Activated naive CD8-positive, alpha-beta T cell treated with anti-CD3 and anti-CD28 coated beads, Interleukin-2, amount 50 U/mL, for 24 hours (primary cell): Measurements from ENCODE around the gene TRIP6.
A peak's percentile ranks its signal among the peaks of the same experiment; 100 is the strongest.
"Not testable (repeated sequence)": the region's sequence is repeated elsewhere in the genome, so short reads cannot be mapped to it uniquely, and the experiment has no call there.

Experiments used
- ATAC-seq: fragments of 150-1000 bp; cut with Tn5 transposase; one replicate; pipeline ENCODE4 v1.10.0; 2021
- DNase-seq: peaks from one replicate; pipeline ENCODE4 v3.0.0; 2021
- H3K27ac Mint-ChIP-seq: one replicate; pipeline ENCODE4 v1.8.0; 2021; ENCODE audit warnings: mild to moderate bottlenecking, mixed read lengths
- H3K27me3 Mint-ChIP-seq: one replicate; pipeline ENCODE4 v1.8.0; 2021; ENCODE audit warnings: mixed read lengths
- H3K36me3 Mint-ChIP-seq: one replicate; pipeline ENCODE4 v1.8.0; 2021; ENCODE audit warnings: low read depth, mixed read lengths
- H3K4me1 Mint-ChIP-seq: one replicate; pipeline ENCODE4 v1.8.0; 2021; ENCODE audit warnings: mixed read lengths
- H3K4me3 Mint-ChIP-seq: one replicate; pipeline ENCODE4 v1.8.0; 2021; ENCODE audit warnings: mild to moderate bottlenecking, moderate library complexity, mixed read lengths
- H3K9me3 Mint-ChIP-seq: one replicate; pipeline ENCODE4 v1.8.0; 2021; ENCODE audit warnings: mixed read lengths

TRIP6 gene

DNA sequence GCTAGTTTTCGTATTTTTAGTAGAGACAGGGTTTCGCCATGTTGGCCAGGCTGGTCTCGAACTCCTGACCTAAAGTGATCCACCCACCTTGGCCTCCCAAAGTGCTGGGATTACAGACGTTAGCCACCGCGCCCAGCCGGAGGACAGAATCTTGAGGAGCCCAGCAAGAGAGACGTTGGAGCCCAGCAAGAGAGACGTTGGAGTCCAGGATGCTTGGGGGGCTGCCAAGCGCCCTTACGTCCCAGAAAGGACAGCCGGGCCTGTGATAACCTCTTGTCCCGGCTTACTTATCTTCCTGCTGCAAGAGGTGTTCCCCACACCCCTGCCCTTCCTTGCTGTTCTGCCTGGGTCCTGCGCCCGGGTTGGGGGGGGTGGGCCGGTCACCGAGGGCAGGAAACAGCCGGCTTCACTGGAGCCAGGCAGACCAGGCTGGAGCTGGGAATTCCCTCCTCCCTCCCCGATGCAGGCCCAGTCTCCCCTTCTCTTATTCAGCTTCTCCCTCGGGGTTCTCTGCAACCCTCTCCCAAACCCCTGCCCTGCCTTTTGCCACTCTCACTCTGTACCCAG, 38.0 kb upstream of the TRIP6 start:
- peaks cover 19% of the 10 kb centered on the region for H3K4me1 Mint-ChIP-seq
- ATAC-seq = no peak
- H3K27ac Mint-ChIP-seq = no peak overlapping the region
- no peaks in the 10 kb centered on the region for H3K36me3 Mint-ChIP-seq
- no peak overlapping the region for H3K4me3 Mint-ChIP-seq
- no peak for DNase-seq
- no peaks in the 10 kb centered on the region for H3K9me3 Mint-ChIP-seq
- peaks cover 36% of the 10 kb centered on the region for H3K27me3 Mint-ChIP-seq

DNA sequence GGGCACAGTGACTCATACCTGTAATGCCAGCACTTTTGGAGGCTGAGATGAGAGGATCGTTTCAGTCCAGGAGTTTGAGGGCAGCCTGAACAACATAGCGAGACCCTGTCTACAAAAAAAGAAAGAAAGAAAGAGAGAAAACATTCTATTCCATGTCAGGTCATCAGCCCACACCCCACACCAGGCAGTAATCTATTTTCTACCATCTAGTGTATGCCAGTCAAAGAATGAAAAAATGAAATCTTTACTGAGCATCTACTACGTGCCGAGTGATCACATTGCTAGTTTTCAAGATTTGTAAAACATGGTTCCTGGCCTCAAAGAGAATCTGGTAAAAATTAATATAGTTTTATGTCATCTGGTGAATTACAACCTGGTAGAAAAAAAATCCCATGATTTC, 36.8 kb upstream of the TRIP6 start:
- H3K4me1 Mint-ChIP-seq = peaks cover 19% of the 10 kb centered on the region
- H3K27me3 Mint-ChIP-seq = peaks cover 34% of the 10 kb centered on the region
- H3K36me3 Mint-ChIP-seq = no peaks in the 10 kb centered on the region
- H3K4me3 Mint-ChIP-seq = no peak overlapping the region
- H3K9me3 Mint-ChIP-seq = no peaks in the 10 kb centered on the region
- DNase-seq (no peak), ATAC-seq (no peak)
- no peak overlapping the region for H3K27ac Mint-ChIP-seq

GRCh38 chr7:100832281-100832633, 34.9 kb upstream of the TRIP6 start:
- peaks cover under 1% of the 10 kb centered on the region for H3K36me3 Mint-ChIP-seq
- no peak overlapping the region for H3K4me3 Mint-ChIP-seq
- DNase-seq (no peak), ATAC-seq (no peak)
- H3K9me3 Mint-ChIP-seq = no peaks in the 10 kb centered on the region
- H3K27me3 Mint-ChIP-seq = peaks cover 22% of the 10 kb centered on the region
- H3K4me1 Mint-ChIP-seq = peaks cover 20% of the 10 kb centered on the region
- no peak overlapping the region for H3K27ac Mint-ChIP-seq

DNA sequence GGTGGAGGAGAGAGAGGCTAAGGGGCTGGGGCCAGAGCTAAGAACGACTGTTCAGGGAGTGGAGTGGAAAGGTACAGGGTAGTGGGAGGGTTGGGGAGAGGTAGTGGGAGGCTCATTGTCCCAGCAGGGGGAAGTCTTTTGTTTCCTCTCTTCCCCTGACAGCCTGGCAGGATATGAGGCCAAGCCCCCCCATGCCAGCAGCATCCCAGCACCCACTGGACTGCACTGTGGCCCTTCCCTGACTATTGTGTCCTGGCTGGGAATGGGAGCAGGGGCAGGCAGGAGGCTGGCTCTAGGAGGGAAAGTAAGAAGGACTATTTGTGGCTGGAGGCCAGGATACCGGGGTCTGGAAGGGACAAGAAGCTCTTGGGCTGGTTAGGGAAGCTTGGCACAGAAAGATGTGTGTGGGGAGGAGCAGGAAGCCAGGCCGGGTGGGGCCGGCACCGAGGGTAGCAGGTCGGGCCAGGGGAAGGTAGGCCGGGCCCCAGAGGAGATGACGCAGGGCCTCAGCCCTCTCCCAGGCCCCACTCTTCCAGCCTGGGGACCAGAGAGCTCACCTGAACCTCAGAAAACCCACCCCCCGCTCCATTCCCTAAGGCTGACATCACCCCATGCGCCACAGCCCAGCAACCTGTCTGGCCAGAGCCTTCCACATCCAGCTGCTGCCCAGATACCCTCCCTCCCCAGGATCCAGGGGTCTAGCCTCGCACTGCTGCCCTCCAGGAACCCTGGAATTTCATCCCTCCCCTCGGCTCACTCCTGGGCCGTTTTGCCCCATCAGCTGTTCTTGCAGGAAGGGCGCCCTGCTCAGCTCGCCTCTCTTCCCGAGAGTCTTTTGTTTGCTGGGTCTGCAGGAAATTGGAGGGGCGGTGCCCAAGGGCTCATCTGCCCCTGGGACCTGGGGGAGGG, 31.0 kb upstream of the TRIP6 start:
- no peaks in the 10 kb centered on the region for H3K27me3 Mint-ChIP-seq
- peak overlapping the region; percentile 35 for H3K27ac Mint-ChIP-seq
- peak overlapping the region; percentile 34 for H3K4me3 Mint-ChIP-seq
- ATAC-seq (no peak), DNase-seq (no peak)
- H3K36me3 Mint-ChIP-seq = peaks cover 2% of the 10 kb centered on the region
- peaks cover 14% of the 10 kb centered on the region for H3K4me1 Mint-ChIP-seq
- no peaks in the 10 kb centered on the region for H3K9me3 Mint-ChIP-seq

GRCh38 chr7:100836812-100837098, 30.4 kb upstream of the TRIP6 start:
- H3K4me3 Mint-ChIP-seq = peak overlapping the region; percentile 67
- H3K27ac Mint-ChIP-seq = peak overlapping the region; percentile 61
- H3K9me3 Mint-ChIP-seq = no peaks in the 10 kb centered on the region
- H3K36me3 Mint-ChIP-seq = peaks cover 2% of the 10 kb centered on the region
- DNase-seq (no peak), ATAC-seq (no peak)
- H3K4me1 Mint-ChIP-seq = peaks cover 14% of the 10 kb centered on the region
- H3K27me3 Mint-ChIP-seq = no peaks in the 10 kb centered on the region

DNA sequence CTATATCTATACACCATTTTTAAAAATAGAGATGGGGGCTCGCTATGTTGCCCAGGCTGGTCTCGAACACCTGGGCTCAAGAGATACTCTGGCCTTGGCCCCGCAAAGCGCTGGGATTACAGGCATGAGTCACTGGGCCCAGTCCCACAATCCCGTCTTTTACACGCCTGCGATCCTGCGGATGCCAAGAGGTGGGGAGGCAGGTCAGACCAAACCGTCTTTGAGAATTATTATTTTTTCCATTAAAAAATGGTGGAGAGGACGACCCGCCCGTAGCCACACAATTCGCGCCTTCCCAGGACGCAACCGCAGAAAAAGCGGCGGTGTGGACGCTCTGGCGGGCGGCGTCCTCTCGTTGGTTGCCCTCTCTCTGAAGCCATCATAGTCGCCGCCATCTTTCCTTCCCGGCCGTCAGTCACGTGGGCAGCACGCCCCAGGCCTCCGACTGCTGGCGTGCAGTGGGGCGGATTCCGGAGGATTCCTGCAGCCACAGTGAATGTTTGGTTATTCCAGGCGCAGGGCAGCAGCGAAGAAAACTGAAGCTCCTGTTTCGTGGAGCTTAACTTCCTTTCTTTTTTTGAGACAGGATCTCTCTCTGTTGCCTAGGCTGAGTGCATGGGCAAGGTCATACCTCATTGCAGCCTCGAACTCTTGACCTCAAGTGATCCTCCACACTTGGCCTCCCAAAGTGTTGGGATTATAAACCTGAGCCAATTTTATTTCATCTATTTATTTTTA, 29.9 kb upstream of the TRIP6 start:
- Mint-ChIP-seq H3K27ac (peak overlapping the region; percentile 61), H3K27me3 (no peaks in the 10 kb centered on the region), H3K36me3 (peaks cover 2% of the 10 kb centered on the region), H3K4me1 (peaks cover 14% of the 10 kb centered on the region), H3K9me3 (no peaks in the 10 kb centered on the region), H3K4me3 (peak overlapping the region; percentile 67)
- DNase-seq = peak; percentile 77
- ATAC-seq = peak; percentile 91

- ATAC-seq (no peak), DNase-seq (no peak)
- H3K27ac Mint-ChIP-seq = no peak overlapping the region
- no peak overlapping the region for H3K4me3 Mint-ChIP-seq
- peaks cover 2% of the 10 kb centered on the region for H3K36me3 Mint-ChIP-seq
- H3K9me3 Mint-ChIP-seq = no peaks in the 10 kb centered on the region
- H3K27me3 Mint-ChIP-seq = no peaks in the 10 kb centered on the region
- peaks cover 14% of the 10 kb centered on the region for H3K4me1 Mint-ChIP-seq
These were observed 27.8 kb upstream of the TRIP6 start for GRCh38 chr7:100839361-100839760.

- no peak for ATAC-seq
- Mint-ChIP-seq H3K27me3 (no peaks in the 10 kb centered on the region), H3K4me3 (no peak overlapping the region), H3K9me3 (no peaks in the 10 kb centered on the region), H3K27ac (no peak overlapping the region), H3K36me3 (peaks cover 2% of the 10 kb centered on the region), H3K4me1 (peaks cover 13% of the 10 kb centered on the region)
- DNase-seq = no peak
These were observed 26.6 kb upstream of the TRIP6 start for GRCh38 chr7:100840470-100841100.

DNA sequence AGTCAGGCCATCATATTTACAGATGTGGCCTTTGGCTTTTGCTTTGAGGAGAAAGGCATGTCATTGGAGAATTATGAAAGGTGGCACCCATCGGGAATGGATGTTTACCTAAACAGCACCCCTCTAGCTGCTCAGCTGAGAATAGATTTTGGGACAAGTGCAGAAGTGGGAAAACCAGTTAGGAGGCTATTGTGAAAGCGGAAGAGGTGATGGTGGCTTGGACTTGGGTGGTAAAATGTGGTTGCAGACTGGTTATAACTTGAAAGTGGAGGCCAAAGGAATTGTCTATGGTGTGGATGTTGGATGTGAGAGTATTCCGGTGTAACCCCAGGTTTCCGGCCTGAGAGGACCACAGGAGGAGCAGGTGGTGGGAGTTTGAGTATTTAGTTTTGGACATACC, 19.8 kb upstream of the TRIP6 start:
- Mint-ChIP-seq H3K9me3 (no peaks in the 10 kb centered on the region), H3K27me3 (no peaks in the 10 kb centered on the region), H3K4me3 (no peak overlapping the region), H3K4me1 (peaks cover 6% of the 10 kb centered on the region), H3K27ac (no peak overlapping the region), H3K36me3 (no peaks in the 10 kb centered on the region)
- DNase-seq (no peak), ATAC-seq (no peak)

DNA sequence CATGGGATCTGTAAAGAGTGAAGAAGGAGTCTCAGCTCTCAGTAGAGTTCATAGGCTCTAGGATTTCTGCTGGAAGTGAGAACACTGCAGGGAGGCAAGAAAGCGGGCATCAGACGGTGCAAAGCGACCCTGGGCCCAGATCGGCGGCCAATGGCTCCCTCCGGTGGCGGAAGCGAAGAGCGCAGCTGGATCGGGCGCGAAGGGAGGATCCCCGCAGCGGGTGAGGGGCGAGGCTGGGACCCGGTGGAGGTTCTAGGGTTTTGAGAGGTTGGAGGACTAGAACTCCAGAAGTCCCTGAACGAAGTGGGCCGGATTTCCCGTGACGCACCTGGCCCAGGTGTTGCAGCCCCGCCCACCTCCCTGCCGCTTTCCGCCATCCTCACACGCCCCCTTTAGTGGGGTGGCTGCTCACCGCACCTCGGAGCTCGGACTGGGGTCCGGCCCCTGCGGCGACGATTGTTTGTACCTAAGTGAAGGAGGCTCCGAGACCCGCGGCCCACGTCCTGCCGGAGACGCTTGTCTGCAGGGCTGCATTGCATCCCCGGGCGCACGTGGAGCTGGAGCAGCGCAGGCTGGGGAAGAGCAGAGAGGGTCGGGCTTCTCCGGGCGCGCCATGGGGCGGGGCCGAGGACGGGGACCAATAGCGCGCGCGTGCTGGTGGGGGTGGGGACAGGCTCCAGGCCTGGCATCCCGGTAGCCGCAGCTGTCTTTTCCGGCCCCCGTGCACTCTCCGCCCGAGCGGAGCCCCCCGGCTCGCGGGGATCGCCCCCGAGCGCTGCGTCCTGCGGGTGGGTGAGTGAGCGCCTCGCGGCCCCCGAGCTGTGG, 14.9 kb upstream of the TRIP6 start, which contains the start of gene SLC12A9:
SLC12A9 (plus strand) TSS at position 666 of the 825 bp plus-strand sequence. CDS start 1,485 bp downstream, outside the sequence.
- ATAC-seq = peak; percentile 98
- Mint-ChIP-seq H3K36me3 (no peaks in the 10 kb centered on the region), H3K9me3 (no peaks in the 10 kb centered on the region), H3K4me1 (peaks cover 14% of the 10 kb centered on the region), H3K4me3 (peak within 1 kb of the TSS; percentile 86), H3K27ac (peak within 1 kb of the TSS; percentile 78), H3K27me3 (no peaks in the 10 kb centered on the region)
- DNase-seq = peak; percentile 89

DNA sequence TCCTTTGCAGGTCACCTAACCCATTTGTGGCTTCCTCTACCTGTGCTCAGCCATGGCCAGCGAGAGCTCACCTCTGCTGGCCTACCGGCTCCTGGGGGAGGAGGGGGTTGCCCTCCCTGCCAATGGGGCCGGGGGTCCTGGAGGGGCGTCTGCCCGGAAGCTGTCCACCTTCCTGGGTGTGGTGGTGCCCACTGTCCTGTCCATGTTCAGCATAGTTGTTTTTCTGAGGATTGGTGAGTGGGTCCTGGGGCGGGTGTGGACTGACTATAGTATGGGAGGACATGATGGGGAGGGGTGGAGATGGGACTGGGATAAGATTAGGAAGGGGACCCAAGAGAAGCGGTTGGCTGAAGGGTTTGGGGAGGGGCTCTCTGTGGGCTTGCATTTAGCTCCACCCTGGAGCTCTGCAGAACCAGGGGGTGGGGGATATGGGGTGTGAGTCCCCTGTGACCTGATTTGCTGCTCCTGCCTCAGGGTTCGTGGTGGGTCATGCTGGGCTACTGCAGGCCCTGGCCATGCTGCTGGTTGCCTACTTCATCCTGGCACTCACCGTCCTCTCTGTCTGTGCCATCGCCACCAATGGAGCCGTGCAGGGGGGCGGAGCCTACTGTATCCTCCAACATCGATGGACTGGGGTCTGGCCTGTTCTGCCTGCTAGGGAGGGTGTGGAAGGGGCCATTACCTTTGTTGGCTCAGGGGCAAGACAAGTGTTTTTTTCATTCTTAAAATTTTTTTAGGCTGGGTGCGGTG, 12.9 kb upstream of the TRIP6 start:
- no peak overlapping the region for H3K27ac Mint-ChIP-seq
- DNase-seq = no peak
- no peaks in the 10 kb centered on the region for H3K27me3 Mint-ChIP-seq
- H3K4me3 Mint-ChIP-seq = no peak overlapping the region
- H3K9me3 Mint-ChIP-seq = no peaks in the 10 kb centered on the region
- peaks cover 14% of the 10 kb centered on the region for H3K4me1 Mint-ChIP-seq
- ATAC-seq = no peak
- no peaks in the 10 kb centered on the region for H3K36me3 Mint-ChIP-seq

DNA sequence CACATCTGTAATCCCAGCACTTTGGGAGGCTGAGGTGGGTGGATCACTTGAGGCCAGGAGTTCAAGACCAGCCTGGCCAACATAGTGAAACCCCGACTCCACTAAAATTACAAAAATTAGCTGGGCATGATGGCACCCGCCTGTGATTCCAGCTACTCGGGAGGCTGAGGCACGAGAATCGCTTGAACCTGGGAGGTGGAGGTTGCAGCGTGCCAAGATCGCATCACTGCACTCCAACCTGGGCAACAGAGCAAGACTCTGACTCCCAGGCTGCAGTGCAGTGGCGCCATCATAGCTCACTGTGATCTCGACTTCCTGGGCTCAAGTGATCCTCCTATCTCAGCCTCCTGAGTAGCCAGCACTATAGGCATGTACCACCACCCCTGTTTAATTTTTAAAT, 12.3 kb upstream of the TRIP6 start:
- not testable (repeated sequence) for H3K4me3 Mint-ChIP-seq, H3K27me3 Mint-ChIP-seq, H3K27ac Mint-ChIP-seq, H3K9me3 Mint-ChIP-seq, H3K36me3 Mint-ChIP-seq, DNase-seq, ATAC-seq
- H3K4me1 Mint-ChIP-seq = peaks cover 14% of the 10 kb centered on the region

DNA sequence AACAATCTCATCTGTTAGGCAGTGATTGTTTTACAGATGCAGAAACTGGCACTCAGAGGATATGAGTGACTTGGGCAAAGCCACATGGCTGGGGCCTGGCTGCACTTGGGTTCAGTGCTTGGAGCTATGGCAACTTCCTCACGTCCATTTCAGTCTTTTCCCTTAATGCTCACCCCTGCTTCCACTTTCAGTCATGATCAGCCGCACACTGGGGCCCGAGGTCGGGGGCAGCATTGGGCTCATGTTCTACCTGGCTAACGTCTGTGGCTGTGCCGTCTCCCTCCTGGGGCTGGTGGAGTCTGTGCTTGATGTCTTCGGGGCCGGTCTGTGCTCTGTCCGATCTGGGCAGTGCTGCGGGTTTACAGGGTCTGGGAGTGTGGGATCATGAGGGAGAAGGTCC, 11.7 kb upstream of the TRIP6 start:
- DNase-seq (no peak), ATAC-seq (no peak)
- Mint-ChIP-seq H3K9me3 (no peaks in the 10 kb centered on the region), H3K27me3 (no peaks in the 10 kb centered on the region), H3K4me1 (peaks cover 14% of the 10 kb centered on the region), H3K4me3 (no peak overlapping the region), H3K36me3 (peaks cover 1% of the 10 kb centered on the region), H3K27ac (no peak overlapping the region)
